Hepatocyte (in vitro differentiated cells): ENCODE measurements around the gene FCAR. TPM values are rescaled to one million over a fixed set of nuclear protein-coding genes. Genes with fewer than 3 reads are reported as not detected.
"Not testable (repeated sequence)": the region's sequence is repeated elsewhere in the genome, so short reads cannot be mapped to it uniquely, and the experiment has no call there.

ENCODE experiments used
- DNase-seq: peaks from one replicate; pipeline ENCODE4 v3.0.0-alpha.2; 2016; ENCODE audit warnings: low spot score
- H2AFZ ChIP-seq: fragments of 200-600 bp; sonication (generic); 2 replicates; pipeline ENCODE4 v1.6.0; 2016; ENCODE audit warnings: antibody characterized with exemption, mild to moderate bottlenecking
- H3K27ac ChIP-seq: fragments of 200-600 bp; sonication (generic); 2 replicates; pipeline ENCODE4 v1.5.1; 2016; ENCODE audit warnings: mild to moderate bottlenecking
- H3K27me3 ChIP-seq: fragments of 200-600 bp; sonication (generic); 2 replicates; pipeline ENCODE4 v1.6.1; 2016
- H3K36me3 ChIP-seq: fragments of 200-600 bp; sonication (generic); replicated peaks from 2 replicates; pipeline ENCODE4 v1.5.1; 2016; ENCODE audit warnings: low read depth; ENCODE audit not compliant: insufficient read depth
- H3K4me1 ChIP-seq: fragments of 200-600 bp; sonication (generic); 2 replicates; pipeline ENCODE4 v1.5.1; 2016; ENCODE audit warnings: mild to moderate bottlenecking, moderate library complexity; ENCODE audit not compliant: insufficient read depth
- H3K4me2 ChIP-seq: fragments of 200-600 bp; sonication (generic); 2 replicates; pipeline ENCODE4 v1.6.0; 2016
- H3K4me3 ChIP-seq: fragments of 200-600 bp; sonication (generic); 2 replicates; pipeline ENCODE4 v1.5.1; 2016; ENCODE audit warnings: mild to moderate bottlenecking
- H3K79me2 ChIP-seq: fragments of 200-600 bp; sonication (generic); 2 replicates; pipeline ENCODE4 v1.6.0; 2017; ENCODE audit warnings: mild to moderate bottlenecking
- H3K9me2 ChIP-seq: fragments of 200-600 bp; sonication (generic); replicated peaks from 2 replicates; pipeline ENCODE4 v1.6.0; 2017; ENCODE audit warnings: mild to moderate bottlenecking; ENCODE audit not compliant: insufficient read depth
- H3K9me3 ChIP-seq: fragments of 200-600 bp; sonication (generic); 2 replicates; pipeline ENCODE4 v1.5.1; 2016; ENCODE audit warnings: low read depth, mild to moderate bottlenecking
- H4K20me1 ChIP-seq: fragments of 200-600 bp; sonication (generic); 2 replicates; pipeline ENCODE4 v1.6.0; 2016; ENCODE audit warnings: mild to moderate bottlenecking; ENCODE audit not compliant: insufficient read depth, poor library complexity, severe bottlenecking
- EZH2 ChIP-seq: fragments of 200-600 bp; sonication (generic); IDR thresholded peaks from 2 replicates; pipeline ENCODE4 v1.6.1; 2016; ENCODE audit warnings: antibody characterized with exemption, mild to moderate bottlenecking, borderline replicate concordance
- EZH2phosphoT487 ChIP-seq: fragments of 200-600 bp; sonication (generic); IDR thresholded peaks from one replicate; pipeline ENCODE4 v1.6.1; 2018; ENCODE audit warnings: antibody characterized with exemption, mild to moderate bottlenecking, low read depth, moderate library complexity; ENCODE audit not compliant: unreplicated experiment, severe bottlenecking
- WGBS: methylation state at CpG from one replicate; pipeline ENCODE4 v1.1.6; 2016; ENCODE audit warnings: low lambda C conversion rate; ENCODE audit errors: missing lambda C conversion rate; 5-methylcytosine and 5-hydroxymethylcytosine counted together
- polyA plus RNA-seq: library from polyadenylated mRNA; unstranded; fragments of >200 nt; fragmentation: Nextera tagmentation; extraction: Ambion mirVana; gene quantifications from 2 replicates; pipeline ENCODE4 v1.2.1, GENCODE V29; 2016
- total RNA-seq: library from RNA; depleted of rRNA; stranded (reverse); fragments of >200 nt; gene quantifications from 2 replicates; pipeline ENCODE4 v1.2.3, GENCODE V29; 2014
- TF ChIP-seq, protein P1 (sequence below): fragments of 200-600 bp; sonication (generic); IDR thresholded peaks from 2 replicates; pipeline ENCODE4 v1.5.1; 2016; ENCODE audit warnings: antibody characterized with exemption, mild to moderate bottlenecking; ENCODE audit not compliant: poor library complexity

Gene FCAR
- total RNA-seq (not detected in 2 replicates), polyA plus RNA-seq (0.41 TPM in 1 of 2 replicates, not detected in the other)

DNA sequence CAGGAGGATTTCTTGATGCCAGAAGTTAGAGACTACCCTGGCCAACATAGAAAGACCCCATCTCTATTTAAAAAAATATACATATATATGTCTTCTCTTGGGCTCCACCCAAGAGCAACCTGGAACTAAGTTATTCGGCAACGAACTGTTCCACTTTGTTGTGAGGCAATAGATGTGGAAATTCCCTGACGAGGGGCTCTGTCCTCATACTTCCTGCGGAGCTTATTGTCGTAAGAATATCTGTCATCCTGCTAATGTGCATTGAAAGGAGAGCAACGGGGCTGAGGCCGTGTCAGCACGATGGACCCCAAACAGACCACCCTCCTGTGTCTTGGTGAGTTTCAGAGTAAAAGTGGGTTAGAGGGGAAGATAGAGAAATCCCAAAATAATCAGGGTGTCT, at the start of gene FCAR:
FCAR (plus strand) TSS at position 246 of the 400 bp plus-strand sequence; CDS start at position 301, 55 bp downstream.
- Histone ChIP-seq H3K4me3 (no peak within 1 kb of the TSS), H3K9me3 (no peaks in the 10 kb centered on the region), H2AFZ (no peak within 1 kb of the TSS), H3K9me2 (no peaks in the 10 kb centered on the region), H3K27ac (no peak within 1 kb of the TSS), H3K4me2 (no peak within 1 kb of the TSS), H3K79me2 (no peaks in the 10 kb centered on the region), H3K36me3 (no peaks in the 10 kb centered on the region), H3K4me1 (no peaks in the 10 kb centered on the region), H3K27me3 (no peaks in the 10 kb centered on the region), H4K20me1 (no peaks in the 10 kb centered on the region)
- DNase-seq: no peak
- no peak for TF ChIP-seq EZH2phosphoT487
- no peak for TF ChIP-seq EZH2
- TF ChIP-seq, protein P1, sequence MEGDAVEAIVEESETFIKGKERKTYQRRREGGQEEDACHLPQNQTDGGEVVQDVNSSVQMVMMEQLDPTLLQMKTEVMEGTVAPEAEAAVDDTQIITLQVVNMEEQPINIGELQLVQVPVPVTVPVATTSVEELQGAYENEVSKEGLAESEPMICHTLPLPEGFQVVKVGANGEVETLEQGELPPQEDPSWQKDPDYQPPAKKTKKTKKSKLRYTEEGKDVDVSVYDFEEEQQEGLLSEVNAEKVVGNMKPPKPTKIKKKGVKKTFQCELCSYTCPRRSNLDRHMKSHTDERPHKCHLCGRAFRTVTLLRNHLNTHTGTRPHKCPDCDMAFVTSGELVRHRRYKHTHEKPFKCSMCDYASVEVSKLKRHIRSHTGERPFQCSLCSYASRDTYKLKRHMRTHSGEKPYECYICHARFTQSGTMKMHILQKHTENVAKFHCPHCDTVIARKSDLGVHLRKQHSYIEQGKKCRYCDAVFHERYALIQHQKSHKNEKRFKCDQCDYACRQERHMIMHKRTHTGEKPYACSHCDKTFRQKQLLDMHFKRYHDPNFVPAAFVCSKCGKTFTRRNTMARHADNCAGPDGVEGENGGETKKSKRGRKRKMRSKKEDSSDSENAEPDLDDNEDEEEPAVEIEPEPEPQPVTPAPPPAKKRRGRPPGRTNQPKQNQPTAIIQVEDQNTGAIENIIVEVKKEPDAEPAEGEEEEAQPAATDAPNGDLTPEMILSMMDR: no peak
- 84% methylated on average over 8 of the region's 8 CpGs for WGBS

DNA sequence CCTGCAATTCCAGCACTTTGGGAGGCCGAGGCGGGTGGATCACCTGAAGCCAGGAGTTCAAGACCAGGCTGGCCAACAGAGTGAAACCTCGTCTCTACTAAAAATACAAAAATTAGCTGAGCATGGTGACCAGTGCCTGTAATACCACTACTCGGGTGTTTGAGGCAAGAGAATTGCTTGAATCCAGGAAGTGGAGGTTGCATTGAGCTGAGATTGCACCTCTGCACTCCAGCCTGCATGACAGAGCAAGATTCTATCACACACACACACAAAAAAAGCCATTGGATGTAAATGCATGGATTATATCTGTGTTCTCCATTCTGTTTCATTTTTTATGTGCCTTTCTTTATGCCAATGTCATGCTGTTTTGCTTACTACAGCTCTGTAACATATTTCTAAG, 49.6 kb upstream of the FCAR start:
- not testable (repeated sequence) for H3K4me1 ChIP-seq, H3K27ac ChIP-seq, H3K79me2 ChIP-seq, H2AFZ ChIP-seq, H4K20me1 ChIP-seq, H3K9me3 ChIP-seq, H3K36me3 ChIP-seq, H3K4me3 ChIP-seq, DNase-seq, H3K4me2 ChIP-seq, H3K27me3 ChIP-seq, H3K9me2 ChIP-seq
- WGBS: 53% methylated on average over 4 of the region's 4 CpGs

DNA sequence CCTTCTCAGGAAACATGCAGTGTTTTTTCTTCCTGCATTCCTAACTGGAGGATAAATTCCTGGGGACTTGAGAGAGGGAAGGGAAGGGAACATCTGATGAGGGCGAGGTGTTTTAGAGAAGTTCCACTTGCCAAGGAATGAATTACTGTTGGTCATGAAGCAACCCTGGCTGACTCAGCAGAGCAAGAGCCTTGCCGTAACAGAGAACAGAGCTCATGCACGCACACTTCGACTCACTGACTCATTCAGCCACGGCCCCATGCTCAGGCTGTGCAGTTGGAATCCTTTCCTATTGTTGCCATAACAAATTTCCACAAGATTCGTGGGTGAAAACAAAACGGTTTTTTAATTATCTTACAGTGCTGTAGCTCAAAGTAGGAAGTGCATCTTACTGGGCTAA, 48.7 kb upstream of the FCAR start:
- not testable (repeated sequence) for DNase-seq, H3K4me1 ChIP-seq, H3K27me3 ChIP-seq, H3K36me3 ChIP-seq, H4K20me1 ChIP-seq, H3K27ac ChIP-seq, H3K79me2 ChIP-seq, H3K9me3 ChIP-seq, H3K4me3 ChIP-seq, H3K9me2 ChIP-seq, H3K4me2 ChIP-seq, H2AFZ ChIP-seq
- 65% methylated on average over 7 of the region's 7 CpGs for WGBS

GRCh38 chr19:54828064-54828463, 46.0 kb upstream of the FCAR start:
- H3K27me3 ChIP-seq, H3K9me2 ChIP-seq, DNase-seq, H4K20me1 ChIP-seq, H2AFZ ChIP-seq, H3K27ac ChIP-seq, H3K9me3 ChIP-seq, H3K4me2 ChIP-seq, H3K4me3 ChIP-seq, H3K36me3 ChIP-seq, H3K79me2 ChIP-seq, H3K4me1 ChIP-seq: not testable (repeated sequence)
- WGBS: 62% methylated on average over 8 of the region's 8 CpGs

DNA sequence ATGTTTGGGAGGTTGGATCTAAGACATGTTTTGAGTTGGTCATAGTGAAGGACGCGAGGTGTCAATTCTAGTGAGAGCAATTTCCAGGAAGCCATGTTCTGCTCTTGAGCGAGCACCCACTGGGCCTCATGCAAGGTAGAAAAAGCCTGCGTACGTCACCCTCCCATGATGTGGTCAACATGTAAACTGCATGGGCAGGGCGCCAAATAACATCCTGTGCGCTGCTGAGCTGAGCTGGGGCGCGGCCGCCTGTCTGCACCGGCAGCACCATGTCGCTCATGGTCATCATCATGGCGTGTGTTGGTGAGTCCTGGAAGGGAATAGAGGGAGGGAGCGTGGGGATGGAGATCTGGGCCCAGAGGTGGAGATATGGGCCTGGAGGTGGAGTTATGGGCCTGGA, 41.5 kb upstream of the FCAR start, which contains the start of gene KIR2DS4:
KIR2DS4 (plus strand) TSS at position 181 of the 400 bp plus-strand sequence.
- H3K27ac ChIP-seq, H3K4me2 ChIP-seq, H2AFZ ChIP-seq, H3K79me2 ChIP-seq, H4K20me1 ChIP-seq, H3K9me3 ChIP-seq, H3K36me3 ChIP-seq, H3K4me1 ChIP-seq, DNase-seq, H3K9me2 ChIP-seq, H3K4me3 ChIP-seq, H3K27me3 ChIP-seq: not testable (repeated sequence)
- WGBS: 85% methylated on average over 12 of the region's 14 CpGs

DNA sequence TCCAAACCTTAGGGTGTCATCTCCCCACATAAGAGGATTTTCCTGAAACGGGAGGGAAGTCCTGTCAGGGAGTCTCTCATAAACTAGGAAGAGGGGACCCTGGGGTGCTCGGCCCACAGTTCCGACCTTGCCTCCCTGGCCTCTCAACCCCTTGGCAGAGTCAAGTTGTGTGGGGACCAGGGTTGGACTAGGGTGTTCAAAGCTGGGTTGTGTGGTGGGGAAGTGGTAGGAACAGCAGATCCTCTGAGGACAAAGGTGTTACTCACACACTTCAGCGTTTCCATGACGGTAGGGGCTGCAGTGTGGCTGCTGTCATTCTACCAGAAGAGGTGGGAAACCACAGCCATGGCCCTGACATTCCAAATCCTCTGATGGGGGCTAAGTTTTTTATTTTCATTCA, 38.9 kb upstream of the FCAR start:
- not testable (repeated sequence) for H3K9me3 ChIP-seq, H3K9me2 ChIP-seq, H3K27me3 ChIP-seq, H3K27ac ChIP-seq, H3K36me3 ChIP-seq, H3K4me3 ChIP-seq, DNase-seq, H3K79me2 ChIP-seq, H2AFZ ChIP-seq, H3K4me2 ChIP-seq, H3K4me1 ChIP-seq, H4K20me1 ChIP-seq
- WGBS: 61% methylated on average over 5 of the region's 5 CpGs

DNA sequence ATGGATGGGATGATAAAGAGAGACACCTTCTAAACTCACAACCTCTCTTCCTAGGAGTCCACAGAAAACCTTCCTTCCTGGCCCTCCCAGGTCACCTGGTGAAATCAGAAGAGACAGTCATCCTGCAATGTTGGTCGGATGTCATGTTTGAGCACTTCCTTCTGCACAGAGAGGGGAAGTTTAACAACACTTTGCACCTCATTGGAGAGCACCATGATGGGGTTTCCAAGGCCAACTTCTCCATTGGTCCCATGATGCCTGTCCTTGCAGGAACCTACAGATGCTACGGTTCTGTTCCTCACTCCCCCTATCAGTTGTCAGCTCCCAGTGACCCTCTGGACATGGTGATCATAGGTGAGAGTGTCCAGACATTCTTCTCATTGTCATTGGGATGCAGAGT, 36.5 kb upstream of the FCAR start:
- not testable (repeated sequence) for H3K9me2 ChIP-seq, H4K20me1 ChIP-seq, H3K36me3 ChIP-seq, H2AFZ ChIP-seq, H3K79me2 ChIP-seq, H3K27ac ChIP-seq, DNase-seq, H3K4me2 ChIP-seq, H3K4me3 ChIP-seq, H3K27me3 ChIP-seq, H3K4me1 ChIP-seq, H3K9me3 ChIP-seq
- WGBS: 53% methylated on average over 2 of the region's 2 CpGs

DNA sequence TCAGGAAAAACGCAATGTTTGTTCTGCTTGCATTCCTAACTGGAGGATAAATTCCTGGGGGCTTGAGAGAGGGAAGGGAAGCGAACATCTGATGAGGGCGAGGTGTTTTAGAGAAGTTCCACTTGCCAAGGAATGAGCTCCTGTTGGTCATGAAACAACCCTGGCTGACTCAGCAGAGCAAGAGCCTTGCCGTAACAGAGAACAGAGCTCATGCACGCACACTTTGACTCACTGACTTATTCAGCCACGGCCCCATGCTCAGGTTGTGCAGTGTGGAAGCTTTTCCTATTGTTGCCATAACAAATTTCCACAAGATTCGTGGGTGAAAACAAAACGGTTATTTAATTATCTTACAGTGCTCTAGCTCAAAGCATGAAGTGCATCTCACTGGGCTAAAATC, 30.9 kb upstream of the FCAR start:
- not testable (repeated sequence) for H3K4me3 ChIP-seq, H3K27ac ChIP-seq, H3K4me2 ChIP-seq, H3K9me3 ChIP-seq, H3K36me3 ChIP-seq, H3K9me2 ChIP-seq, DNase-seq, H3K79me2 ChIP-seq, H2AFZ ChIP-seq, H4K20me1 ChIP-seq, H3K27me3 ChIP-seq, H3K4me1 ChIP-seq
- WGBS: 56% methylated on average over 8 of the region's 8 CpGs
